Colonic mucosa (tissue), 4 donors: ENCODE data around the gene POLR1G. TPM values are rescaled to one million over a fixed set of nuclear protein-coding genes. Genes with fewer than 3 reads are reported as not detected.
A peak's percentile ranks its signal among the peaks of the same experiment; 100 is the strongest.

Experiments used
- DNase-seq: peaks from one replicate; pipeline ENCODE4 v3.0.0-alpha.2; 2020
- H3K27ac ChIP-seq: fragments of 200-600 bp; one replicate; pipeline ENCODE4 v1.8.0; 2021
- H3K27me3 ChIP-seq: fragments of 200-600 bp; one replicate; pipeline ENCODE4 v1.8.0; 2021
- H3K36me3 ChIP-seq: fragments of 200-600 bp; one replicate; pipeline ENCODE4 v1.8.0; 2021
- H3K4me1 ChIP-seq: fragments of 200-600 bp; one replicate; pipeline ENCODE4 v1.8.0; 2021; ENCODE audit warnings: mild to moderate bottlenecking
- H3K4me3 ChIP-seq: fragments of 200-600 bp; one replicate; pipeline ENCODE4 v1.8.0; 2021
- H3K9ac ChIP-seq, 2 donors: one replicate each; pipeline ENCODE4 v1.7.0; 2013; ENCODE audit warnings: control low read depth in 2 of 2, low read depth in 2 of 2, low read length in 2 of 2
- H3K9me3 ChIP-seq: fragments of 200-600 bp; one replicate; pipeline ENCODE4 v1.8.0; 2021
- CTCF ChIP-seq: fragments of 200-600 bp; IDR thresholded peaks from one replicate; pipeline ENCODE4 v1.8.0; 2022; ENCODE audit warnings: antibody characterized with exemption, mild to moderate bottlenecking
- intact Hi-C: fragments of 100-400 bp; cut with DNase I; formaldehyde crosslinking; loops from one replicate; pipeline ENCODE4 v1.14.1; 2022
- total RNA-seq, 2 donors: library from RNA; stranded (reverse); fragmentation: NEBNext Ultra II Directional in 1 of 2; extraction: Animal tissue kit (Norgen Biotek cat#: 25700) in 1 of 2; gene quantifications; one replicate each; pipeline ENCODE4 v1.2.1, GENCODE V29; 2021
- donor health status: healthy.
- donor health status: DM: no; HTN: no; CAD: no.
- donor health status: DM: no; HTN: no; CAD: no.

The POLR1G gene
- total RNA-seq, 2 donors from 2014 or later = 2.0 to 8.5 TPM

- no peak for DNase-seq
- Histone ChIP-seq H3K27ac (peak overlapping the region; percentile 30), H3K4me3 (no peak overlapping the region), H3K4me1 (peaks cover 15% of the 10 kb centered on the region), H3K9me3 (no peaks in the 10 kb centered on the region), H3K36me3 (no peaks in the 10 kb centered on the region), H3K27me3 (no peaks in the 10 kb centered on the region), H3K9ac (peak overlapping the region in 1 of 2 donors; percentile 12)
- TF ChIP-seq CTCF = no peak
- intact Hi-C loops = no loop called here
Observed at GRCh38 chr19:45446944-45447343, 40.5 kb downstream of the POLR1G start.

- Histone ChIP-seq H3K4me1 (peaks cover 15% of the 10 kb centered on the region), H3K36me3 (no peaks in the 10 kb centered on the region), H3K27ac (peak overlapping the region; percentile 69), H3K4me3 (no peak overlapping the region), H3K9ac (no peak overlapping the region), H3K9me3 (no peaks in the 10 kb centered on the region), H3K27me3 (no peaks in the 10 kb centered on the region)
- no peak for TF ChIP-seq CTCF
- no peak for DNase-seq
- intact Hi-C loops = no loop called here
Observed at GRCh38 chr19:45448425-45448756, 41.9 kb downstream of the POLR1G start.

GRCh38 chr19:45448887-45449299, 42.4 kb downstream of the POLR1G start:
- DNase-seq = no peak
- no peaks in the 10 kb centered on the region for H3K9me3 ChIP-seq
- intact Hi-C loops = no loop called here
- H3K4me3 ChIP-seq = no peak overlapping the region
- peak overlapping the region in 1 of 2 donors; percentile 74 for H3K9ac ChIP-seq
- H3K36me3 ChIP-seq = no peaks in the 10 kb centered on the region
- H3K27me3 ChIP-seq = no peaks in the 10 kb centered on the region
- H3K4me1 ChIP-seq = peaks cover 15% of the 10 kb centered on the region
- H3K27ac ChIP-seq = peak overlapping the region; percentile 69
- no peak for TF ChIP-seq CTCF

- Histone ChIP-seq H3K9me3 (no peaks in the 10 kb centered on the region), H3K27me3 (no peaks in the 10 kb centered on the region), H3K4me1 (peaks cover 16% of the 10 kb centered on the region), H3K9ac (peak overlapping the region; percentile 64 to 78), H3K36me3 (no peaks in the 10 kb centered on the region), H3K4me3 (peak overlapping the region; percentile 53), H3K27ac (peak overlapping the region; percentile 69)
- peak; percentile 27 for DNase-seq
- intact Hi-C loops = no loop called here
- TF ChIP-seq CTCF = no peak
Observed at GRCh38 chr19:45450012-45450333, 43.5 kb downstream of the POLR1G start.

- DNase-seq = peak; percentile 50
- H3K27ac ChIP-seq = peak overlapping the region; percentile 70
- intact Hi-C loops = no loop called here
Observed at GRCh38 chr19:45451131-45451849, 44.8 kb downstream of the POLR1G start.

More at GRCh38 chr19:45451131-45451849, 44.8 kb downstream of the POLR1G start:
- TF ChIP-seq CTCF = no peak
- peaks cover 23% of the 10 kb centered on the region for H3K4me1 ChIP-seq
- peak overlapping the region; percentile 53 for H3K4me3 ChIP-seq
- no peaks in the 10 kb centered on the region for H3K9me3 ChIP-seq
- H3K9ac ChIP-seq = peak overlapping the region; percentile 92 to 93
- H3K36me3 ChIP-seq = no peaks in the 10 kb centered on the region
- H3K27me3 ChIP-seq = no peaks in the 10 kb centered on the region
